NCI-H146 treated with DMSO at 0.1 percent for 48 hours (cell line): ENCODE measurements around the gene FDPS.

Source experiments
- DNase-seq: peaks from one replicate; lab custom pipeline; 2025; ENCODE audit not compliant: unreplicated experiment; lab: John Stamatoyannopoulos, UW

The FDPS gene

DNA sequence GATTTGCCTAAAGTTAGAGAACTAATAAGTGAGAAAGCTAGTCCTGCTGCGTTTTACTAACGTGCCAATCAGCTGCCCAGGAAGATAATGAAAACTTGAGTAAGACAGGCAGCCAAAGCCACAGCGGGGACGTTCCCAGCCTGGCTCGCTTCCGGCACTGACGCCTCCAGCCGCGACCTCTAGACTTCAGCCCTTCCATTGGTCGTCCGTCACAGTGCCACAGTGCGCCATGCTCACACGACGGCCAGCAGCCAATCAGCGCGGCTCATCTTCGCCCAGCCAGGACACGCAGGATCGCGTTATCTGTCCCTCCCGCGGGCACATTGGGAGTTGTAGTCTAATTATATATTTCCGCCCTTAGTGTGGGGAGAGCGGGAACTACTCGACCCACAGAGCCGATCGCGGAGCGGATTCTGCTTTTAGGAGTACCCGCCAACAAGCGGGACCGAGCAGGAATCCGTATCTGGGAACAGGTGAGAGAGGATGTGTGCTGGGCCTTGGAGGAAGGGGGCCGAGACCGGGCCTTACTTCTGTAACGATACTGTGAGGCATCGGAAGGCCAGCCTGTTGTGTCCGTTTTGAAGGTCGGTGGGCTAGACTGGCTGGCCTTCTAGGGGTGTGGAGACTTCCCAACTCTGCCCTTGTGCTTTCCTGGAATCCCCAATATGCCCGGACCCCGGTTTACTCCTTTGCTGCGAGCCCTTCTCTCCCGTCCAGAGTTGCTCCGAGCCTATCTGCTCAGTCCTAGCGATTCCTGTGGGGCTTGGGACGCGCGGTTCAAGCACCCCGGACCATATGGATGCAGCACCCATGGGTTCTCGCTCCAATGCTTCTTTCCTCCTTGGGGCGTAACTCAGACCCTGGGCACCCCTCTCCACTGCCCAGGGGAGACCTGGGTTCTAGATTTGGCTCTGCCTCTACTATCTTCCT lies at the start of gene FDPS:
TSS of gene FDPS (plus strand) at position 374 of the 930 bp plus-strand sequence. CDS start 924 bp downstream, outside the sequence.
- peak; percentile 97 for DNase-seq

- DNase-seq: no peak
Observed at GRCh38 chr1:155260276-155260675, 48.4 kb upstream of the FDPS start.

DNA sequence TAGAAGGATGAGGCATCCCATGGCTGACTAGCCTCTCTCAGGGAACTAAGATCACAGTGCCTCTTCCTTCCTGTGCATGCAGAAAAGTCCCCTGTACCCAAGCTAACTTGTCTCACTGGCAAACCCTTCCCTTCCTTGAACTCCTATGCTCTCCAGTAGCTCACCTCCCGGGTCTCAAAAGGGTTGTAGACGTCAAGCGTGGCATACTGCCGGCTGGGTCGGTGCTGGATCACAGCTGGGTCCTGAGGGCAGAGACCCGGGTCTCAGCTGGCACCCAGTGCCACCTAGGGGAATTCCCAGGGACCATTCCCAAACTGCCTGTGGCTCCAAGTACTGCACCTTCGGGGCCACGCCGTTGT lies 47.2 kb upstream of the FDPS start:
- DNase-seq: no peak

DNA sequence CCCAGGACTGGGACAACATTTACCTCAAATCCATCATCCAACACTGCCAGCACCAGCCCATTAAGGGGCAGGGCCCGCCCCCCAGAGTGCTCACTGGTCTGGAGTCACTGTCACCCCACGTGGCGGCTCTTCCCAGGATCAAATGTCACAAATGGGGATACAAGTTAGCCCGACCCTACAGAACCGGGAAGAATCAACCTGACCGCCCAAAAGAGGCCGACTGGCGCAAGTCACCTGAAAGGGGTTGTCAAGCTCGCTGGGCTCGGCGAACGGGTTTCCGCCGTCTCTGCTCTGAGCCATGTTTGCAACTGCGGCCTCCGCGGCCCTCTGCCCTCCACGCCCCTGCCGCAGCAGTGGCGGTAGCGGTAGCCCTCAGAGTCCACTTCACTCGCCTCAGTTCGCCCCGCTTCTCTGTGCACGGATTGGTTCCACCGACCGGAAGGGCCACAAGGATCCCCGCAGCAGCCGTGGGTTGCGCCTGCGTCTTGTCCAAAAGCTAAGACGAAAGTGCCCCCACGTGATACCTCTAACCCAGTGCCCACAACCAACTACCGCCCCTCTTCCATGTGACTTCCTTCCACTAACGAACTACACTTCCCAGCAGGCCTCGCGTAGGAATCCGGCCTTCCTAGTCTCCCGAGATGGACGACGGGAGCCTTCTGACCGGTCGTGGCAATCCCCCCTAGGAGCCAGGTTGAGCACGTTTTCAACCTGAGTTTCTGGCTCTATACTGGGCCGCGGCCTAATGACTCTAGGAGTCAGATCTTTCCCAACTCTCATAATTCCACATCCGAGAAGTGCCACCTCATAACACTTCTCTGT lies 46.6 kb upstream of the FDPS start, which contains the start of gene SCAMP3:
TSS of gene SCAMP3 (minus strand) at position 509 of the 822 bp plus-strand sequence. CDS start at position 300, 209 bp downstream.
- DNase-seq: peak; percentile 95

DNA sequence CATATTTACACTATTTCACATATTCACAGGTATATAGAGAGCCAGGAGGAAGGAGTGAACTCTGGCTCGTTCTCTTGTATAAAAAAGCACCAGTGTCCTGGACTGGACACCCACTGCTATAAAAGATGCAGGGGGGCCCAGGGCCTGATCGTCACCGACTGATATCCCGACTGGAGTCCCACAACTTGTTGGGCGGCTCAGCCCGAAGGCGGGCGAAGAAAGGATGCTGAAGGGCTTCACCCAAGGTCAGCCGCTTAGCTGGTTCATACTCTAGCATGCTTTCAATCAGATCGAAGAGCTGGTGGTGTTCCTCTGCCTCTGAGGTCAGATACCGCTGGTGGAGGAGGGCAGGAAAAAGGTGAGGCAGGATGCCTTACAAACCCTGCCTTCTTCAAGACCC lies 45.6 kb upstream of the FDPS start:
- DNase-seq: no peak

- DNase-seq: no peak
Observed at GRCh38 chr1:155266553-155266952, 42.1 kb upstream of the FDPS start.

GRCh38 chr1:155267373-155267772 lies 41.3 kb upstream of the FDPS start:
- DNase-seq: no peak

DNA sequence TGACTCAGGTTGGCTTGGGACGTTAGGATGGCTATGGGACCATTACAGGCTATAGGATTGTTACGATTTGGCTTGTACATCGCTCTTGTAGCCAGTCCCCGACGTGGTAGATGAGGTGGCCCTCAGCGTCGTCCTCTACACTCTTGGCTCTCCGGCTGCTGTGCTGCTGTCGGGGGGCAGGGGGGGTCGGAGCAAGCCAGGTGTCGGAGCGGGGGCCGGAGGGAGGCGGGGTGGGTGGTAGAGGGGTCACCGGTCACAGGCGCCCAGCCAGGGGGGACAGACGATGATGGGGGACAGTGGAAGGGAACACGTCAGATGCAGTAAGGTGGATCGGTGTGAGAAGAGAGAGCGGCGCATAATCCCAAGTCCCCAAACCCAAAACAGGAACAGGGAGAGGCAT lies 40.0 kb upstream of the FDPS start:
- DNase-seq: no peak

- no peak for DNase-seq
Observed at GRCh38 chr1:155269381-155269780, 39.3 kb upstream of the FDPS start.

- peak; percentile 63 for DNase-seq
Observed at GRCh38 chr1:155272466-155273342, 36.0 kb upstream of the FDPS start.

DNA sequence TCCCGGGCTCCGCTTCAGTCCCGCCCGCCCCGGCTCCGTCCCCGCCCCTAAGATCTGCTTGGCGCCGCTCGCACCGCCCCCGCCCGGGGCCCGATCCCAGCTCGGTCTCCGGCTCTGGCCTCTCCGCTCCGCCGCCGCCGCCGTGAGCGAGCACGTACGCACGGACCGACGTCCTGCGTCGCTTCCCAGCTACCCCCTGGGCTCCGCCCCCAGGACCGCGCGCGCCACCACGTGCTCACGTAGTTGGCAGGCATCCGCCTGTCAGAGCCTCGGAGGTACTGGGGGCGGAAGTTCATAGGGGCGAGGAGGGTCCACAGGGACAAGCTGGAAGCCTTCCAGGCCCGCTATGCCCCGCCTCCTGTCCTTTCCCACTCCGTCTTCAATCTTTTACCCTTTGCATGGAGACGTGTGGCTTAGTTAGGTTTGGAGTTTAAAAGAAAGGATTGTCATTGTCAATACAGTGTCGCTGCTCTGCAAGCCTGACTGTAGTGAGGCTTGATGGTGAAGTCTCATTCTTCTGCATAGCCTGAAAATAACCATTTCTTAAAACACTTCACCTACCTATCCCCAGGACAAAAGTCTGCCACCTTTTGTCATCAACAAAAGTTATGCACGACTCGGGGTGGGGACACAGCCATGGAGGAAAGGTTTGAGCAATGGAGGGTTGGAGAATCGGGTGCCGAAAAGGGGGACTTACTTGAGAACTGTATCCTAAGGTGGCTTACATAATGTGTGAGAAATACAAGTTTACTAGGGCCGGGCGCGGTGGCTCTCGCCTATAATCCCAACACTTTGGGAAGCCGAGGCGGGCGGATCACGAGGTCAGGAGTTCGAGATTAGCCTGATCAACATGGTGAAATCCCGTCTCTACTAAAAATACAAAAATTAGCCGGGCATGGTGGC lies 35.1 kb upstream of the FDPS start, which contains the start of gene CLK2:
TSS of gene CLK2 (minus strand) at position 162 of the 903 bp plus-strand sequence. CDS start 2,527 bp downstream, outside the sequence.
- DNase-seq: peak; percentile 95

GRCh38 chr1:155277070-155277901 lies 31.4 kb upstream of the FDPS start, which contains the start of gene HCN3:
Gene HCN3, plus strand, starts transcription at chr1:155277463. Its CDS starts 128 bp downstream, at chr1:155277591.
- DNase-seq: peak; percentile 94

GRCh38 chr1:155277902-155278688 lies 30.6 kb upstream of the FDPS start:
- DNase-seq: peak; percentile 71

DNA sequence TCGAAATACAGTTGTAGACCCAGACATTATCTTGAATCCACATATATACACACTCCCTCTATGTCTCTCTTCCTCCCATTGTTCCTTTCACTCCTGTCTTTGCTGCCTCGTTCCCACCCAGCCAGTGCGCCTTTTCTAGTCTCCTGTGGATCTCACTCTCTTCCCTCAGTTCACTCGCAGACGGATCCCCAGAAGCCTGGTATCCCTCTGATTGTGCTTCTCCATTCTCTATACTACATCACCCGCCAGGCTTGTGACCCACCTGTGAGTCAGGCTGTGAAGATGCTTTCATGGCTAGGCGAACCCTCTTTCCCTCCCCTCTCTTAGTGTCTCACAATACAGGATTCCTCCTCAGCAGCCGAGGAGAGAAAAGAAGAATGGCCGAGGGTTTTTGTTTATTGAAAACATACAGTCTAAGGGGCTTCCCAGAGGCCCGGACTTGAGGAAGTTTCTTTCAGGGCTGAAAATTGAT lies 29.9 kb upstream of the FDPS start:
- no peak for DNase-seq

GRCh38 chr1:155279268-155279667 lies 29.4 kb upstream of the FDPS start:
- DNase-seq: no peak

GRCh38 chr1:155282488-155283091 lies 26.1 kb upstream of the FDPS start:
- no peak for DNase-seq

DNA sequence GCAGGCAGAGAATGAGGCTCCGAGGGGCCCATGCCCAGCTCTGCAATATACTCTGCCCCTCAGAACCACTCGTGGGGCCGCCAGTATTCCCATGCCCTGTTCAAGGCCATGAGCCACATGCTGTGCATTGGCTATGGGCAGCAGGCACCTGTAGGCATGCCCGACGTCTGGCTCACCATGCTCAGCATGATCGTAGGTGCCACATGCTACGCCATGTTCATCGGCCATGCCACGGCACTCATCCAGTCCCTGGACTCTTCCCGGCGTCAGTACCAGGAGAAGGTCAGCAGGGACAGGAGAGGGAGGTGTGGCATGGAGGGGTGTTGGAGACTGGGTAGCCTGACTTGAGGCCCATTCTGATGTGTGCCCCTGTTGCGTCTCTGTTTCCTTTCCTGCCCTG lies 24.2 kb upstream of the FDPS start:
- DNase-seq: no peak
